ENCODE data around the gene ALB. TPM values are rescaled to one million over a fixed set of nuclear protein-coding genes. Genes with fewer than 3 reads are reported as not detected.

ALB gene
- 0.06 to 5.8 TPM in 2 of 5 replicates, not detected in the others for total RNA-seq (2022; extraction: Qiagen RNA extraction; ENCODE audit: low read depth)

DNA sequence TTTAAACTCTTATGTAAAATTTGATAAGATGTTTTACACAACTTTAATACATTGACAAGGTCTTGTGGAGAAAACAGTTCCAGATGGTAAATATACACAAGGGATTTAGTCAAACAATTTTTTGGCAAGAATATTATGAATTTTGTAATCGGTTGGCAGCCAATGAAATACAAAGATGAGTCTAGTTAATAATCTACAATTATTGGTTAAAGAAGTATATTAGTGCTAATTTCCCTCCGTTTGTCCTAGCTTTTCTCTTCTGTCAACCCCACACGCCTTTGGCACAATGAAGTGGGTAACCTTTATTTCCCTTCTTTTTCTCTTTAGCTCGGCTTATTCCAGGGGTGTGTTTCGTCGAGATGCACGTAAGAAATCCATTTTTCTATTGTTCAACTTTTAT lies at the start of gene ALB:
Gene ALB, plus strand, starts transcription at position 246 of the 400 bp plus-strand sequence. Its CDS starts 41 bp downstream, at position 287.

DNA sequence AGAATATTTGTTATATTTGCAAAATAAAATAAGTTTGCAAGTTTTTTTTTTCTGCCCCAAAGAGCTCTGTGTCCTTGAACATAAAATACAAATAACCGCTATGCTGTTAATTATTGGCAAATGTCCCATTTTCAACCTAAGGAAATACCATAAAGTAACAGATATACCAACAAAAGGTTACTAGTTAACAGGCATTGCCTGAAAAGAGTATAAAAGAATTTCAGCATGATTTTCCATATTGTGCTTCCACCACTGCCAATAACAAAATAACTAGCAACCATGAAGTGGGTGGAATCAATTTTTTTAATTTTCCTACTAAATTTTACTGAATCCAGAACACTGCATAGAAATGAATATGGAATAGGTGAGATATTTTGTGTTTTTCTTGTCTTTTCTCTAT lies 31.9 kb downstream of the ALB start, which contains the start of gene AFP:
Gene AFP, plus strand, starts transcription at position 238 of the 400 bp plus-strand sequence. Its CDS starts 42 bp downstream, at position 280.

Other genes starting within 250 kb of the ALB start
- gene ANKRD17, start 145.5 kb upstream of the ALB start, total RNA-seq (2022; extraction: Qiagen RNA extraction; ENCODE audit: low read depth) = 21.5 to 26.0 TPM (median 23.0 TPM) in 5 replicates
- 1.7 to 13.1 TPM (median 2.3 TPM) in 5 replicates for gene AFP, start 31.9 kb downstream of the ALB start, total RNA-seq (2022; extraction: Qiagen RNA extraction; ENCODE audit: low read depth)
- gene AFM, start 77.5 kb downstream of the ALB start, total RNA-seq (2022; extraction: Qiagen RNA extraction; ENCODE audit: low read depth) = not detected in 5 replicates
- 0.54 to 1.1 TPM (median 0.90 TPM) in 5 replicates for gene RASSF6, start 216.1 kb downstream of the ALB start, total RNA-seq (2022; extraction: Qiagen RNA extraction; ENCODE audit: low read depth)

All from A549 treated with RU486 at 1 μM for 4 hours (cell line).